HG02870 (cell line): ENCODE data around the gene IKZF1.

ENCODE experiments used
- ATAC-seq: cut with Tn5 transposase; IDR thresholded peaks from one replicate; pipeline ENCODE4 v1.9.1; 2021; ENCODE audit warnings: mild to moderate bottlenecking, moderate library complexity; ENCODE audit not compliant: unreplicated experiment

IKZF1 gene

DNA sequence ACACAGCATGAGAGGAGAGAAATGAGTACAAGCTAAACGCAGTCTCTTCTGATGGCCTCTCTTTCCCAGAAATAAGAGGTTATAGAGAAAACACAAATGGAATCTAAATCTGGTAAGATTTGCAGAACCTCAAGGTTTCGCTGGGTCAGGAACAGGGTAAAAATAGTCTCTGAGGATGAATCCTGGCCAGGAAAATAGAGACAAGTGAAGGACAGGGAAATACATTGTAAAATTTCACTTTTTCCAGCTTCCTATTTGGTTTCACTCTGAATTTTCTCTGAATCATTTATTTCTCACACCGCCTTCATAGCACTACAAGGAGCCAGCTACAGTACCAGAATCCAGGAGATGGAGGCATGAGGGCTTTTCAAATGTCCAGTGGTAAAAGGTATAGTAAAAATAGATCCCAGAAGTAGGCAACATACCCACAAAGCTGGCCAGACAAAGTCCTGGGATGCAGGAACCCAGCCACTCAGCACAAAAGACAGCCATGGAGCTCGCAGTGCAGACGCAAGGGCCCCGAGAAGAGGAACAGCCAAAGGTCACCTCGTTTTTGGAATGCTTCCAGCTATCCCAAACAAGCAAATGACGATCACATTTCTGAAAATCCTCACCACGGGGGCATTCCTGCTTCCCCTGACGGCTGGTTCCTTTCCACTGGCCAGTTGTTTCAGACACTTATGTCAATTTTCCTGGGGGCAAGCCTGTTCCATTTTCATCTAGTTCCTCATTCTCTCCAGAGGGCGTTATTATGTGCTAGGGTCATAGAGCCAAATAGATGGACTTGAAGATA lies 21.5 kb upstream of the IKZF1 start:
- ATAC-seq = no peak

- no peak for ATAC-seq
Observed at GRCh38 chr7:50283731-50284130, 20.8 kb upstream of the IKZF1 start.

- no peak for ATAC-seq
Observed at GRCh38 chr7:50284296-50284695, 20.2 kb upstream of the IKZF1 start.

DNA sequence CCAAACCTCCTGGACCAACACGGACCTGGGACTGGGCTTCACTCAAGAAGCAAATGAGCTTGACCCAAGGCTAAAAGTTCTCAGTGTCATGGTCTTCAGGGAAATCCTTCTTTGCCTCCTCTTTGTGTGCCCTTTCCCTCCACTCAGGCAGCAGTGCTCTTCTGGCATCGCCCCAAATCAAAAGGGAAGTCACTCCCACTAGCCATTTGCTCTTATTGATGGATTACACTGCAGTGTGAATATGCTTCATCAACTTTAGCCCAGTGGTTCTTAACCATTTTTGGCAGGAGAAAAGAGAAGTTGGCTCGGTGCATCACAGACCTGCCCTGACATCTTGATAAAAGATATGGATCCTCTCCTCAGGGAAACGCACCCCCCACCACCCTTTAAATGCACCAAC lies 19.2 kb upstream of the IKZF1 start:
- no peak for ATAC-seq

DNA sequence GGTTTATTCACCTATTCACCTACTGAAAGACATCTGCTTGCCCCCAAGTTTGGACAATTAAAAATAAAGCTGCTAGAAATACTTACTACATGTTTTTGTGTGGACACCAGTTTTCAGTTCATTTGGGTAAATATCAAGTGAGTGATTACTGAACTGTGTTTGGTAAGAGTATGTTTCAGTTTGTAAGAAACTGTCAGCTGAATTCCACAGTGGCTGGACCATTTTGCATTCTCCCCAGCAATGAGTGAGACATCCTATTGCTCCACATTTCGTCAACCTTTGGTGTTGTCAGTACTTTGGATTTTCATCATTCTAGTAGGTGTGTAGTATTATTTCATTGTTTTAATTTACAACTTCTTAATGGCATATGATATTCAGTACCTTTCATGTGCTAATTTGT lies 17.4 kb upstream of the IKZF1 start:
- ATAC-seq = peak; percentile 45

- ATAC-seq = no peak
Observed at GRCh38 chr7:50292165-50292757, 12.3 kb upstream of the IKZF1 start.

DNA sequence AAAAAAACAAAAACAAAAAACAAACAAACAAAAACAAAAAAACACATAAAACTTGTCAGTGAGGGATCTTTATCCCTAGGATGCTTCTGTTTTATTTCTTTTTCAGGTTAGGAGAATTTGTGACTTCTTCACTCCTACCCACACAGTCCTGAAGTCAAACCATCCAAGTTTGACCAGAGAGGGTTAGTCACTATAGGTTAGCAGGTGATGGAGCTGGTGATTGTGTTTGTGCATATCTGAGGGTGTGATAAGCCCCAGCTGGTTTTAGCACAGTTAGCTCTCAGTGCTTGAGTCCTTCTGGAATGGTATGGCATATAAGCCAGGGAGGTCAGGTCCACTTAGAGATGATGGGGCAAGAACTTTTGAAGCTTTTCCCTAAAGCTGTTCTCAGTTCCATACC lies 11.8 kb upstream of the IKZF1 start:
- no peak for ATAC-seq

- peak; percentile 85 for ATAC-seq
Observed at GRCh38 chr7:50293509-50294179, 10.9 kb upstream of the IKZF1 start.

DNA sequence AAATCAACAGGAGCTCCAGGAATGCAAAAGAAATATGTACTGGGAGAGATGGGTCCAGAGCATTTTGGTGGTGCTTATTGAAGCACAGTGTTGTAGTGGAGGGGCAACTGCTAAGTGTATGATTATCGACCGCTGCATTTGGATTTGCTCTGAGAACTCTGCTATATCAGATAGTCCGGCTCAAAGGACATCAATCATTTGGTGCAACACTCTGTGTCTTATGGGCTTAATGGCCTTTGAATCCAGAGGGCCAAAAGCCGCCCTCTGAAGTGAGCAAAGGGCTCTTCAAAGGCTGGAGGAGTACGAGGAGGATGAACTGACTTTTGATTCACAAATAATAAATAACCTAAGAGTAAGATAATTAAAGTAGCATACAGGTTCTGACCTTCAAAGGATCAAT lies 9.4 kb upstream of the IKZF1 start:
- no peak for ATAC-seq

DNA sequence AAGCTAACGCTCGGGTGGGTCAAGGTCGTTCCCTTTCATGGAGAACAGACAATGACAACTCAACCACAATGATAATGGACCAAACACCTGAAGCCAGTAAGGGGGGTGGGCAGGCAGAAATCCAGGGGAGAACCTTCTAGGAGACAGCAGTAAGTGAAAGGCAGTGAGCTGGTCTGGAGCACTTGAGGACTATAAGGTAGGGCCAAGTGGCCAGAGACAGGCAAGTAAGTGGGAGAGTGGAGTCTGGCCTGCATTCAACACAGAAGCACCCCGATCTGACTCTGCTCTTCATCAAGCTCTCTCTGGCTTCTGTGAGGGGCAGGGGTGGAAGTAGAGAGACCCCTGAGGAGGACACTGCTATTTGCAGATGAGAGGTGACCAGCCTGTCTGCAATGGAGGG lies 7.7 kb upstream of the IKZF1 start:
- ATAC-seq = no peak

DNA sequence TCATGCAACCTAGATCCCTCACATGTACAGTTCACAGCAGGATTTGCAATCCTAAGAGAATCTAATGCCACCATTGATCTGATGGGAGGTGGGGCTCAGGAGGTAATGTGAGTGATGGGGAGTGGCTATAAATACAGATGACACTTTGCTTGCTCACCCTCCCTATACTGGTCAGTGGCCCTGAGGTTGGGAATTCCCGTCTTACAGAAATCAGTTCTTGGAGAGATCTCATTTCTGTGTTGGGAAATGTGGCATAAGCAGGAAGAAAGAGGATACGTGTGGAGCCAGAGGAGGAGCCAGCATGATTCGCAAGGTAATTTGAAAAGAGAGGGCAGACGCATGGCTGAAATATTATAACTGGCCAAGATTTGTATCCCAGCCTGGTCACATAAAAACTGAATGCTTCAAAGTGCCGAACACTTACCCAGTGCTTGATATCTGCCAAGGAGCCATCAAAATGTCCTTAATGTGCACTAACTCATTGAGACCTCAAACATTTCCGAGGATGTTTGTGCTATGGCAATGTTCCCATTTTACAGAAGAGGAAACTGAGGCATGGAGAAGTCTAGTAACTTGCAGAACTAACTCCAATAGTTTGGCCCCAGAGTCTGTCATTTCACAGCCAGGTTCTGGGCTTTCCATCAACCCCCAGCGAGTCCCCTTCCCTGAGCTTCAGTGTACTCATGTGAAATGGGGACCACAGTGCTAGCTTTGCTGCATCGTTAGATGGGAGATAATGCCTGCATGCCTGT lies 5.5 kb upstream of the IKZF1 start:
- ATAC-seq = no peak

DNA sequence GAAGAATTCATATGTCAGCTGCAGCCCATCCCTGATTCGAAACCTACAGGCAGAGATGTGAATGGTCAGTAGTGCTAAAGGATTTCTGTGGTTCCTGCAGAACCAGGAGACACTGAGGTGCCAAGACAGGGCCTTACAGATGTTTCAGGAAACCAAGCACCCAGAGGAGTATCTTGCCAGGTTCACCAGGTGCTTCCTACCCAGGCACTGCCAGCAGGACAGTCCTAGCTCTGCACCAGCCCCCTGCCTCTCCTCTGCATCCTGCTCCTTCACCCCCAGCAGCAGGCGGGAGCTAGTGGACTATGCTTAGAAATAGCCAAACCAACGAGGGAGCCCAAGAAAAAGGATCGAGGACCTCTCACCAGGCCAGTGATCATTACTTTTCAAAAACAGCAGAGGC lies 4.2 kb upstream of the IKZF1 start:
- ATAC-seq = no peak

GRCh38 chr7:50302486-50303334 lies 1.8 kb upstream of the IKZF1 start:
- no peak for ATAC-seq

DNA sequence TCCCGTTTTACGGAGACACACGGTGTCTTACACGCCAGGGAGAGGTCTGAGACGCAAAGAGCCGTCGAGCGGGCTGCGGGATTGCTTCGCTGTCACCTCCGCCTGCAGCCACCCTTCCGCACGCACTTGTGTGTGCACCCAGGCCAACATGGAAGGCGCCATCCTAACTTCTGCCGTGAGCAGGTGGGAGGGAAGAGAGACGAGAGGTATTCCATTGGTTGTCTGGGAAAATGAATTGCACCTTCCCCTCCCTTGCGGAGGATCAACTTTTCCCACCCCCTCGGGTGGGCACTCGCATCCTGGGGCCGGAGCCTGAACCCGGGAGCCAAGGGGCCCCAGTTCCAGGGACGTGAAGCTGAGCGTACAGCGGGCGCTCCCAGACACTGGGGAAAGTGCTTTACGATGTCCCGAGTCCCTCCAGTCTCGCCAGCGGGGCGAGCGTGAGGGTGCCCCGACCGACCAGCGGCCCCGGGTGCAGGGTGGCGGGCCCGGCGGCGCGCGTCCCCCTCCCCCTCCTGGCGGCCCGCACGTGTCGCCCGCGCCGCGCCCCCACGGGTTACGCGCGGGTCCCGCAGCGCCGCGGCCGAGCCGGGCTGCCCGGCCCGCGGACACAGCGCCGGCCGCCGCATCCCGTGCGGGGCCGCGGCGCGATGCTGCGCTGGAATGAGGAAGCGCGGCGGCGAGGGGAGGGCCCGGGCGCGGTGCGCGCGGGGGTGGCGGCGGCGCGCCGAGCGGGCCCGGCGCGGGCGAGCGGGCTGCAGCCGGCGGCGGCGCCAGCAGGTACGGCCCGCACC lies 984 bp upstream of the IKZF1 start:
- peak; percentile 19 for ATAC-seq

- ATAC-seq = peak; percentile 39
Observed at GRCh38 chr7:50304911-50305582, 531 bp downstream of the IKZF1 start.

- ATAC-seq = no peak
Observed at GRCh38 chr7:50305583-50306493, 1.3 kb downstream of the IKZF1 start.

DNA sequence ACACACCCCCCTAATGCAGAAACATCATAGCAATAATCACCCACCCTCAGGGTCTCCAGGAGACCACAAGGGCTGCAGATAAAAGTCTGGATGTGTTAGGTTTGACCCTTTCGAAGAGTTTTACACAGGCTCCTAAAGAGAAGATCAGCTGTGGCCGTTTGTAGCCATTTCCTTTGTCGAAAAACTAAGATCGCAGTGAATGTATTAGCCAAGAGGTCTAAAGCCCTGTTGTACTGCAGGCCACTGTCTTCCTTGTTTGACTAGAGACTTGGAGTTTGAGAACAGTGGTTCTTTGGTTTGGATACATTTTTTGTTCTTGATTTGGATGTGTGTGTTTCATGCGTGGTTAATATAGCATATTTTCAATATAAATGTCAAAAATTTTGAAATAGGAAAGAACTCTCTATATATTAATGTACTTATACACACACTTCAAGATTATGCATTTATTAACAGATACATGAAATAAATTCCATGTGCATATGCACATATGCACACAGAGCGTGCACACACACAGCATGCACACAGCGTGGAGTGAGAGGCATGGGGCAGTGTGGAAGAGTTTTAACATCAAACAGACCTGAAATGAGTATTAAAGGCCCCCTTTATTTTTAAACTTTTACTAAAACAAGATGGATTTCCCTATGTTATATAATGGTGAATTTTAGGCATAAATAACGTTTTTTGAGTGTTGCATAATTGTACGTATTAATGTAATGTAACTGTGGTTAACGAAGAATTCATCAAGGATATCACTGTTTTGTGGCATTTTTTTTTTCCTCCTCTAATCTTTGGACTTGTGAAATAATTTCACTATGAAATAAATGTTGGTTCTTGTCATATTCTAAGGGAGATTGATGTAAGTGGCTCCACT lies 2.2 kb downstream of the IKZF1 start:
- ATAC-seq = no peak
